HEK293T (cell line): ENCODE measurements around the gene PPP6R1.

ENCODE experiments used
- CTCF ChIA-PET: fragments of 350-600 bp; formaldehyde crosslinking; extraction: SDS; loops from one replicate; lab custom pipeline; 2021; ENCODE audit warnings: antibody characterized with exemption, inconsistent platforms; lab: Yijun Ruan, JAX
- POLR2A ChIA-PET: fragments of 350-600 bp; formaldehyde crosslinking; extraction: SDS; loops from one replicate; lab custom pipeline; 2020; ENCODE audit warnings: antibody characterized with exemption, inconsistent platforms; lab: Yijun Ruan, JAX
- DNase-seq: peaks from one replicate; pipeline ENCODE4 v3.0.0; 2012; ENCODE audit warnings: mixed read lengths; ENCODE audit errors: extremely low spot score
- ARNT ChIP-seq: fragments of 450-650 bp; IDR thresholded peaks from 2 replicates; pipeline ENCODE4 v1.6.1; 2017; ENCODE audit warnings: mild to moderate bottlenecking
- BHLHE40 ChIP-seq: fragments of 450-650 bp; IDR thresholded peaks from 2 replicates; pipeline ENCODE4 v1.6.1; 2016; ENCODE audit warnings: mild to moderate bottlenecking, moderate library complexity, borderline replicate concordance
- CTBP1 ChIP-seq: fragments of 450-650 bp; IDR thresholded peaks from 2 replicates; pipeline ENCODE4 v1.6.1; 2016; ENCODE audit warnings: borderline replicate concordance
- ELF4 ChIP-seq: fragments of 450-650 bp; IDR thresholded peaks from 2 replicates; pipeline ENCODE4 v1.6.1; 2017; ENCODE audit warnings: antibody characterized with exemption
- FOXA1 ChIP-seq: fragments of 450-650 bp; IDR thresholded peaks from 2 replicates; pipeline ENCODE4 v1.6.1; 2016; ENCODE audit warnings: mild to moderate bottlenecking
- FOXK2 ChIP-seq: fragments of 450-650 bp; IDR thresholded peaks from 2 replicates; pipeline ENCODE4 v1.6.1; 2016; ENCODE audit warnings: mild to moderate bottlenecking
- FOXM1 ChIP-seq: fragments of 450-650 bp; IDR thresholded peaks from 2 replicates; pipeline ENCODE4 v1.6.1; 2017; ENCODE audit warnings: mild to moderate bottlenecking, borderline replicate concordance
- HDGF ChIP-seq: fragments of 450-650 bp; IDR thresholded peaks from 2 replicates; pipeline ENCODE4 v1.6.1; 2017; ENCODE audit warnings: antibody characterized with exemption, borderline replicate concordance
- L3MBTL2 ChIP-seq: fragments of 450-650 bp; conservative IDR thresholded peaks from 2 replicates; pipeline ENCODE4 v1.6.1; 2016; ENCODE audit warnings: mild to moderate bottlenecking
- LEF1 ChIP-seq: fragments of 450-650 bp; IDR thresholded peaks from 2 replicates; pipeline ENCODE4 v1.6.1; 2017; ENCODE audit warnings: mild to moderate bottlenecking, borderline replicate concordance
- NFRKB ChIP-seq: fragments of 450-650 bp; IDR thresholded peaks from 2 replicates; pipeline ENCODE4 v1.6.1; 2016; ENCODE audit warnings: mild to moderate bottlenecking, moderate library complexity
- SP1 ChIP-seq: fragments of 450-650 bp; IDR thresholded peaks from 2 replicates; pipeline ENCODE4 v1.6.1; 2017
- SUZ12 ChIP-seq: fragments of 450-650 bp; IDR thresholded peaks from 2 replicates; pipeline ENCODE4 v1.6.1; 2016; ENCODE audit warnings: mild to moderate bottlenecking
- TARDBP ChIP-seq: fragments of 450-650 bp; IDR thresholded peaks from 2 replicates; pipeline ENCODE4 v1.6.1; 2016
- ZNF384 ChIP-seq: fragments of 450-650 bp; IDR thresholded peaks from 2 replicates; pipeline ENCODE4 v1.6.1; 2016
- TF ChIP-seq, protein P1 (sequence below): fragments of 450-650 bp; IDR thresholded peaks from 2 replicates; pipeline ENCODE4 v1.6.1; 2016

Gene PPP6R1

DNA sequence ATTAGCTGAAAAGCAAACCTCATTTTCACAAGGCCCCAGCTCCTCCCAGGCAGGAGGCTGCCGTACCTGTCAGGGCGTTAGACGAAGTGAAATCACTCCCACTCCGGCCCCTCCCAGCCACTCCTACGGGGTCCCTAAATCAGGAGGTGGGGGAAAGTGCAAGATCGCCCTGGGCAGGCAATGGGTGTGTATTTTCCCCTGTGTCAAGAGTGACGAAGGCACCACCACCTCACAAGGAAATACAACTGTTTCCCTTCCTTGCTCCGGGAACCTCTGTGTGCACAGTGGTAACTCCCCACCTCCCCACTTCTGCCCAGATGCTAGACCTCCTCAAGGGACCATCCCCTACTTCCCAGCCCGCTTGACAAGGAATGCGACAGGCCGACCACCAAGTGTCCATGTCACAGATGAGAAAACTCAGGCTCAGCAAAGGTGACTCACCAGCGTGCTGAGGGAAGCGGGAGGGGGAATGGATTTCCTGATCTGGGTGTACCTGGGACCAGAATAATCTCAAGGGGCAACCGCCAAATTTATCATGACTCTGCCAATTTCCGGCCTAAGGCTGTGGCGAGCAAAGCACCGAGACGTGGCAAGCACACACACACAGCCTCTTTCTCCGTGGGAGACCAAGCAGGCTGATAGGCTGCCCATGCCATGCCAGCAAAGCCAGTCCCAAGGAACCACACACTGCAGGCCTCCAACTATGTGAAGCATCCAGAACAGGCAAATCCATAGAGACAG is 7.3 kb downstream of the PPP6R1 start:
- no peak for DNase-seq
- POLR2A ChIA-PET, result no interaction called here
- TF ChIP-seq CTBP1, result no peak
- TF ChIP-seq BHLHE40, result no peak
- no peak for TF ChIP-seq ARNT
- no peak for TF ChIP-seq SUZ12
- no peak for TF ChIP-seq LEF1
- TF ChIP-seq, protein P1, sequence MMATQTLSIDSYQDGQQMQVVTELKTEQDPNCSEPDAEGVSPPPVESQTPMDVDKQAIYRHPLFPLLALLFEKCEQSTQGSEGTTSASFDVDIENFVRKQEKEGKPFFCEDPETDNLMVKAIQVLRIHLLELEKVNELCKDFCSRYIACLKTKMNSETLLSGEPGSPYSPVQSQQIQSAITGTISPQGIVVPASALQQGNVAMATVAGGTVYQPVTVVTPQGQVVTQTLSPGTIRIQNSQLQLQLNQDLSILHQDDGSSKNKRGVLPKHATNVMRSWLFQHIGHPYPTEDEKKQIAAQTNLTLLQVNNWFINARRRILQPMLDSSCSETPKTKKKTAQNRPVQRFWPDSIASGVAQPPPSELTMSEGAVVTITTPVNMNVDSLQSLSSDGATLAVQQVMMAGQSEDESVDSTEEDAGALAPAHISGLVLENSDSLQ, result no peak
- TF ChIP-seq SP1, result no peak
- no peak for TF ChIP-seq ELF4
- no peak for TF ChIP-seq FOXK2
- no peak for TF ChIP-seq HDGF
- TF ChIP-seq L3MBTL2, result no peak
- TF ChIP-seq TARDBP, result no peak
- no peak for TF ChIP-seq ZNF384
- TF ChIP-seq FOXA1, result no peak
- TF ChIP-seq NFRKB, result no peak
- TF ChIP-seq FOXM1, result no peak
- CTCF ChIA-PET, result interaction anchor here (0.7 kb wide), 1 partner anchor 63 kb away, joined by 4 read pairs; no protein-coding TSS in a partner anchor

DNA sequence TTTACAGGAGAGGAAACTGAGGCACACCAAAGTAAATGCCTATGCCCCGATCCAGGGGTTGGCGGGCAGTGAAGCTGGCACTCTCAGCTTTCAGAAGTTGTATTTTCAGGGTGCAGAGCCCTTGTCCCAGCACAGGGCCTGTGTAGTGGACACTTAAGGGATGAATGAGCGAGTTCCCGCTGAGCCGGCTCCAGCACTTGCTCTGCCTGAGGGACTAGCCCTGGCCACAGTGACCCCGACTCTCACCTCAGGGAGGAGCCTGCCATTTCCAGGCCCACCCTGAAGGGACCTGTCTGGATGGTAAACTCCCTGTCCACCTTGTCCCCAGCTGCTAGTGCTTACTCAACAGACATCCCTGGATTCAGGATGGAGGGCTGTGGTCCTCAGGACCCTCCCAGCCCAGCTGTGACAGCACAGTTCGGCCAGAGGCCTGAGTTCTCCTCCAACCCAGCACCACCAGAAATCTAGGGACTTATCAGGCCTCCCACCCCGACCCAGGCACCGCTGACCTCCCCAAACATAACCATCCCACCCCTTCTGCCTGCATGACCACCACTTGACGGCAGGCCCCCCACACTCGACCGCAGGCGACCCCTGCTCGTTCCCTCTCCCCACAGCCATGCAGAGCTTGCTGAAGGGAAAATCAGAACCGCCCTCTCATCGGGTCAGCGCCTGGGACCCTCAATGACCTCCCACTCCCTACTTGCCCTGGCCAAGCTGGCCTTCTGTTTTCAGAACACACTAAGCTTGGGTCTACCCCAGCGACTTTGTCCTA is 8.4 kb downstream of the PPP6R1 start:
- CTCF ChIA-PET, result no interaction called here
- POLR2A ChIA-PET, result no interaction called here
- no peak for DNase-seq
- no peak for TF ChIP-seq ELF4
- TF ChIP-seq, protein P1, result no peak
- no peak for TF ChIP-seq SUZ12
- no peak for TF ChIP-seq ARNT

DNA sequence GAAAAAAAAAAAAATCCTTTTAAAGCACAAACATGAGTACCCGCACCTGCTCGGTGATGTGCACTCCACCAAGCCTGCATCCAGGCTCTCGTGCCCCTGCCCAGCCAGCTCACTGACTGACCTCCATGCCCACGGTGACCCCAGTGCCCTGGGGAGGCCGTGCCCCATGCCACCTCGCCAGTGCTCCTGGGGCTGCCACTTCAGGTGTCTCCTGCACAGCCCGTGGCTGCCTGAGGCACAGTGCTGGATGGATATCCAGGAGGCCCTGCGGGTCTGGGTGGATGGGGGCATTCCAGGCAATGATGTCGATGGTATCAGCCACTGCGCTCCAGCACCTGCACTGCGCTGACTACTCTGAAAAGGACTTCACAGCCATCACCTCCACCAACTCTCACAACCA is 9.0 kb downstream of the PPP6R1 start:
- ChIA-PET POLR2A (no interaction called here), CTCF (no interaction called here)
- TF ChIP-seq LEF1, result no peak
- TF ChIP-seq ZNF384, result no peak
- no peak for TF ChIP-seq L3MBTL2
- no peak for TF ChIP-seq SUZ12
- TF ChIP-seq FOXK2, result no peak
- no peak for TF ChIP-seq NFRKB
- no peak for TF ChIP-seq ELF4
- no peak for TF ChIP-seq CTBP1
- TF ChIP-seq FOXA1, result no peak
- TF ChIP-seq, protein P1, result no peak
- no peak for TF ChIP-seq SP1
- no peak for TF ChIP-seq ARNT
- TF ChIP-seq TARDBP, result no peak
- no peak for TF ChIP-seq HDGF
- no peak for TF ChIP-seq FOXM1
- TF ChIP-seq BHLHE40, result no peak
- no peak for DNase-seq

DNA sequence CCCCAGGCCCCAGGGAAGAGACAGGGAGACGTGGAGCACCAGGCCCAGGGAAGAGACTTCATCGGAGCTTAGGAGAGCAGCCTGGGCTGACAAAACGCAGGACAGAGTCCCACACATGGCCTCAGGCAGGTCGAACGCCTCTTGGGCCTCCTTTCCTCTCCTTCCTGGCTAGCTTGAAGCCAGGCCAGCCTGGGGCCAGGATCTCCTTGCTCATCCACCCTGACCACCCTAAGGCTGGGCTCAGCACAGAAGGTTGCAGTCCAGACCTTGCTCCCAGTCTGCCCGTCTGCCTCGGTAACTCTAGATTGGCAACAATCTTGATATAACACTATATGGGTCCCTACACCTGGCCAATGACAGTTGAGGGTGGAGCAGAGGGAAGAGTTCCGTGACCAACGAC is 10.1 kb downstream of the PPP6R1 start:
- TF ChIP-seq NFRKB, result no peak
- no peak for TF ChIP-seq BHLHE40
- TF ChIP-seq, protein P1, result no peak
- no peak for TF ChIP-seq ELF4
- TF ChIP-seq SUZ12, result no peak
- no peak for TF ChIP-seq L3MBTL2
- TF ChIP-seq LEF1, result no peak
- no peak for TF ChIP-seq TARDBP
- TF ChIP-seq SP1, result no peak
- TF ChIP-seq ARNT, result no peak
- TF ChIP-seq CTBP1, result no peak
- TF ChIP-seq FOXK2, result no peak
- TF ChIP-seq HDGF, result no peak
- no peak for TF ChIP-seq FOXM1
- no peak for TF ChIP-seq ZNF384
- TF ChIP-seq FOXA1, result no peak
- DNase-seq, result no peak
- POLR2A ChIA-PET, result interaction anchor here (1.5 kb wide), 1 partner anchor 11 kb away, joined by 8 read pairs; the partner anchor contains the start of gene PPP6R1
- CTCF ChIA-PET, result no interaction called here

DNA sequence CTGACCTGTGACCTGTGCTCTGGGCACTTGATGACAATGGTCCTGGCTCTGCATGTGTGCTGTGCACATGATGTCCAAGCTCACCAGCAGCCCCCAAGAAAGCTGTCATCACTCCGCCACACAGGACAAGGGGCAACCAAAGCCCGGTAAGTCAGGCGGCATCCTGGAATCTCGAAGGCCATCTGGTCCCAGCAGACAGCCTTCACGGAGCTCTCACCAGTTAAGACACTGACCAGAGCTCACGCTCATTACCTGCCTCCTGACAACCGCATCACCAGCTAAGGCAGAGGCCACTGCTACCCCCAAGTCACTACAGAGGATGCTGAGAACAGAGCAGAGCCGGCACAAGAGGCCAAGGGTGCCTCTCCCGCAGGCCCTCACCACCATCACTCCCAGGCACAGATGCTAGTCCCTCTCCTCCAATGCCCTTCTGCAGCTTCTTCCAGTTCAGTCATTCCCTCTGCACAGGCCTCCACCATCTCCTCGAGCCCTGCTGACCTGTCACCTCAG is 10.6 kb downstream of the PPP6R1 start:
- ChIA-PET POLR2A (interaction anchor here (1.5 kb wide), 1 partner anchor 11 kb away, joined by 8 read pairs; the partner anchor contains the start of gene PPP6R1), CTCF (no interaction called here)
- TF ChIP-seq, protein P1, result no peak
- TF ChIP-seq LEF1 (no peak), TARDBP (no peak)
- no peak for DNase-seq
